Esophagus muscularis mucosa (tissue), 4 donors: ENCODE measurements around the gene IFRD2.

Experiments used
- EP300 ChIP-seq: sonication (generic); formaldehyde crosslinking; IDR thresholded peaks from one replicate; pipeline ENCODE4 v1.6.1; 2017; ENCODE audit warnings: antibody characterized with exemption
- POLR2A ChIP-seq: fragments of 450-650 bp; IDR thresholded peaks from one replicate; pipeline ENCODE4 v1.6.1; 2017; ENCODE audit warnings: antibody characterized with exemption, moderate library complexity, mild to moderate bottlenecking, low read depth
- TF ChIP-seq, protein P1 (sequence below), 3 experiments: fragments of 200-600 bp in 2 of 3; fragments of 450-650 bp in 1 of 3; sonication (generic) in 2 of 3; IDR thresholded peaks; one replicate each; pipeline ENCODE4 v1.5.1; 2017 to 2019; ENCODE audit warnings: antibody characterized with exemption in 3 of 3, mild to moderate bottlenecking in 2 of 3, moderate library complexity in 1 of 3

- TF ChIP-seq, protein P1, sequence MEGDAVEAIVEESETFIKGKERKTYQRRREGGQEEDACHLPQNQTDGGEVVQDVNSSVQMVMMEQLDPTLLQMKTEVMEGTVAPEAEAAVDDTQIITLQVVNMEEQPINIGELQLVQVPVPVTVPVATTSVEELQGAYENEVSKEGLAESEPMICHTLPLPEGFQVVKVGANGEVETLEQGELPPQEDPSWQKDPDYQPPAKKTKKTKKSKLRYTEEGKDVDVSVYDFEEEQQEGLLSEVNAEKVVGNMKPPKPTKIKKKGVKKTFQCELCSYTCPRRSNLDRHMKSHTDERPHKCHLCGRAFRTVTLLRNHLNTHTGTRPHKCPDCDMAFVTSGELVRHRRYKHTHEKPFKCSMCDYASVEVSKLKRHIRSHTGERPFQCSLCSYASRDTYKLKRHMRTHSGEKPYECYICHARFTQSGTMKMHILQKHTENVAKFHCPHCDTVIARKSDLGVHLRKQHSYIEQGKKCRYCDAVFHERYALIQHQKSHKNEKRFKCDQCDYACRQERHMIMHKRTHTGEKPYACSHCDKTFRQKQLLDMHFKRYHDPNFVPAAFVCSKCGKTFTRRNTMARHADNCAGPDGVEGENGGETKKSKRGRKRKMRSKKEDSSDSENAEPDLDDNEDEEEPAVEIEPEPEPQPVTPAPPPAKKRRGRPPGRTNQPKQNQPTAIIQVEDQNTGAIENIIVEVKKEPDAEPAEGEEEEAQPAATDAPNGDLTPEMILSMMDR (IDR thresholded peaks at IDR 0.05) = no peak
- TF ChIP-seq EP300 (no peak), POLR2A (no peak)
Measured at GRCh38 chr3:50268276-50268675, 24.0 kb downstream of the IFRD2 start.
